ENCODE measurements around the gene TMEM14C. TPM values are rescaled to one million over a fixed set of nuclear protein-coding genes. Genes with fewer than 3 reads are reported as not detected.

Gene TMEM14C
- total RNA-seq, result 100 to 1,000 TPM in 3 of 4 donors, 10 to 100 TPM in 1; 97.5 to 236 (median 159) TPM

GRCh38 chr6:10722820-10723566 is at the start of gene TMEM14C:
Gene TMEM14C (plus strand): TSS chr6:10723070. CDS start chr6:10724614, 1,544 bp downstream.
- H3K27ac ChIP-seq, result peak within 1 kb of the TSS; percentile 80 to 83
- no peaks in the 10 kb centered on the region for H3K9me3 ChIP-seq
- peaks cover 7 to 14% of the 10 kb centered on the region in 2 donors for H3K4me1 ChIP-seq
- DNase-seq, result peak; percentile 99
- H3K36me3 ChIP-seq, result no peaks in the 10 kb centered on the region
- no peaks in the 10 kb centered on the region for H3K27me3 ChIP-seq
- intact Hi-C loops (cut with DNase I; ENCODE audit: low total_unique reads), result no loop called here
- TF ChIP-seq POLR2A (IDR thresholded peaks at IDR 0.05) (peak; percentile 68 to 76), CTCF (IDR thresholded peaks at IDR 0.05) (peak in 1 of 4 experiments; percentile 29)
- peak within 1 kb of the TSS; percentile 67 to 78 for H3K4me3 ChIP-seq

- Histone ChIP-seq H3K9me3 (no peaks in the 10 kb centered on the region), H3K4me3 (no peak overlapping the region), H3K27ac (no peak overlapping the region), H3K27me3 (no peaks in the 10 kb centered on the region), H3K4me1 (no peaks in the 10 kb centered on the region), H3K36me3 (no peaks in the 10 kb centered on the region)
- DNase-seq, result no peak
- TF ChIP-seq CTCF (IDR thresholded peaks at IDR 0.05), result no peak
- TF ChIP-seq POLR2A (IDR thresholded peaks at IDR 0.05), result no peak
- intact Hi-C loops (cut with DNase I; ENCODE audit: low total_unique reads), result no loop called here
Measured at GRCh38 chr6:10676403-10676802, 46.5 kb upstream of the TMEM14C start.

GRCh38 chr6:10678456-10678855 is 44.4 kb upstream of the TMEM14C start:
- Histone ChIP-seq H3K9me3 (no peaks in the 10 kb centered on the region), H3K27ac (no peak overlapping the region), H3K36me3 (no peaks in the 10 kb centered on the region), H3K4me3 (no peak overlapping the region), H3K4me1 (no peaks in the 10 kb centered on the region), H3K27me3 (no peaks in the 10 kb centered on the region)
- no peak for TF ChIP-seq CTCF (IDR thresholded peaks at IDR 0.05)
- TF ChIP-seq POLR2A (IDR thresholded peaks at IDR 0.05), result no peak
- DNase-seq, result no peak
- intact Hi-C loops (cut with DNase I; ENCODE audit: low total_unique reads), result no loop called here

- intact Hi-C loops (cut with DNase I; ENCODE audit: low total_unique reads), result no loop called here
- Histone ChIP-seq H3K4me3 (no peak overlapping the region), H3K36me3 (no peaks in the 10 kb centered on the region), H3K27ac (no peak overlapping the region), H3K4me1 (no peaks in the 10 kb centered on the region), H3K9me3 (no peaks in the 10 kb centered on the region), H3K27me3 (no peaks in the 10 kb centered on the region)
- no peak for TF ChIP-seq POLR2A (IDR thresholded peaks at IDR 0.05)
- TF ChIP-seq CTCF (IDR thresholded peaks at IDR 0.05), result no peak
- DNase-seq, result no peak
Measured at GRCh38 chr6:10681795-10682194, 41.1 kb upstream of the TMEM14C start.

- Histone ChIP-seq H3K9me3 (no peaks in the 10 kb centered on the region), H3K27me3 (no peaks in the 10 kb centered on the region), H3K4me3 (no peak overlapping the region), H3K36me3 (no peaks in the 10 kb centered on the region), H3K4me1 (no peaks in the 10 kb centered on the region), H3K27ac (no peak overlapping the region)
- TF ChIP-seq POLR2A (IDR thresholded peaks at IDR 0.05) (no peak), CTCF (IDR thresholded peaks at IDR 0.05) (no peak)
- no peak for DNase-seq
- intact Hi-C loops (cut with DNase I; ENCODE audit: low total_unique reads), result no loop called here
Measured at GRCh38 chr6:10682355-10682988, 40.4 kb upstream of the TMEM14C start.

All from uterus (tissue), 4 donors.